HFF-Myc (cell line): ENCODE measurements around the gene LHX8.

Source experiments
- DNase-seq: peaks from one replicate; pipeline ENCODE4 v3.0.0-alpha.2; 2011; ENCODE audit warnings: low read depth; ENCODE audit errors: extremely low read depth
- H3K4me3 ChIP-seq: replicated peaks from 2 replicates; pipeline ENCODE4 v1.5.1; 2011; ENCODE audit warnings: low read depth, mild to moderate bottlenecking, control low read depth, low read length
- CTCF ChIP-seq: IDR thresholded peaks from 2 replicates; pipeline ENCODE4 v1.5.1; 2012; ENCODE audit warnings: mild to moderate bottlenecking, low read depth, low read length, control low read depth; ENCODE audit errors: missing control alignments

LHX8 gene

GRCh38 chr1:75132812-75133619, 1.2 kb upstream of the LHX8 start:
- no peak for DNase-seq
- TF ChIP-seq CTCF, result no peak
- no peak overlapping the region for H3K4me3 ChIP-seq

- H3K4me3 ChIP-seq, result no peak overlapping the region; the same call in 1 of the 2 replicates
Observed at GRCh38 chr1:75134647-75135572, 722 bp downstream of the LHX8 start.

DNA sequence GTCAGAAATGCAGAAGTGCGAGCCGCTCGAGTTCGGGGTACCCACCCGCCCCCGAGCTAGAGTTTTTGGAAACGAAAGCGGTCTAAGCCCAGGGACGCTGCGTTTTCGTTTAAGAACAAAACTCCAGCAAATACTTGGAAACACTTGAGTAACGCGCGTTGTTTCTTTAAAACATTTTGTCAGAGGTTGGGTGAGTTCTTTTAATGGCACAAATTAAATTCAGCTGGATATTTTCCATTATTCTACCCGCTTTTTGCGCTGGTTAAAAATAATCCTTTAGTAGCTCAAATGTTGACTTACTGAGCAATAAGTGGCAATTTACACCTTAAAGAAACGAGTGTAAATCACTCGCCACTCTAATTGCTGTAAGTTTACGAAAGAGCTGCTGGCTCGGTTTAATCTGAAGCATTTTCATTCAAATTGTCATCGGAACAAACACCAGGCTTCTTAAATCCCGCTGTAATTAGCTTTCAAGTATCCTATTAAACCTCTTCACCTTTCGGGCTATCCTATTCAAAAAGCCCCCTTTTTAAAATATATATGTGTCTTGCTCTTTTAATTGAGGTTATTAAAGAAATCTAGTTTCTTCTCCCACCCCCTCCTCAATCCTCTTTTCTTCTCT, 1.5 kb downstream of the LHX8 start:
- DNase-seq, result no peak
- TF ChIP-seq CTCF, result no peak
- H3K4me3 ChIP-seq, result no peak overlapping the region; the same call in 1 of the 2 replicates

More at GRCh38 chr1:75134647-75135572, 722 bp downstream of the LHX8 start:
- no peak for TF ChIP-seq CTCF
- no peak for DNase-seq

- H3K4me3 ChIP-seq, result no peak overlapping the region
- TF ChIP-seq CTCF, result no peak
- DNase-seq, result no peak
Observed at GRCh38 chr1:75136195-75136815, 2.1 kb downstream of the LHX8 start.

GRCh38 chr1:75136921-75137641, 2.9 kb downstream of the LHX8 start:
- DNase-seq, result no peak
- no peak for TF ChIP-seq CTCF
- H3K4me3 ChIP-seq, result no peak overlapping the region

DNA sequence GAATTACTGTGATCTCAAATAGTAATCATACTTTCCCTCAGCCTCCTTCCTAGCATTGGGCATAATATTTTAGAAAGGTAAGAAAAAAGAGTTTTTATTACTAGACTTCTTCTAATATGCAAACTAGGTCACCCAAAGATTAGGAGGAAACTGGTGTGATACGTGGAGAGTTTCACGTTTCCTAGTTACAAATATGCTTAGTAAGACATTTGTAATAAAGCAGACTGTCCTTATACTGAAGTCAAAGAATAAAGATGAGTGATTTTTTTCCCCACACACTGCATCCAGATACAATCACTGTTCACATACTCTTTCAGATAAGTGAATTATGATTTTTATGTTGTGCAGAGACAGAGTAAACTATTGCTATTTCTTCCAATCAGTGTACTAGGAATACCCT, 17.9 kb downstream of the LHX8 start:
- no peak for TF ChIP-seq CTCF
- no peak overlapping the region for H3K4me3 ChIP-seq
- DNase-seq, result no peak
